Kidney (tissue), 14 donors: ENCODE data around the gene ZSCAN9. TPM values are rescaled to one million over a fixed set of nuclear protein-coding genes. Genes with fewer than 3 reads are reported as not detected.

Source experiments
- DNase-seq, 5 donors: peaks; one replicate each; pipeline ENCODE4 v3.0.0-alpha.2; 2013 to 2020
- FAIRE-seq: peaks from 2 replicates; lab custom pipeline; 2012; peaks lifted over from hg19 to GRCh38; lab: Jason Lieb, UNC
- H3K27ac ChIP-seq, 2 donors: one replicate each; pipeline ENCODE4 v1.7.0; 2013; ENCODE audit warnings: low read depth in 2 of 2, low read length in 2 of 2, inconsistent platforms in 1 of 2
- H3K27me3 ChIP-seq: one replicate; pipeline ENCODE4 v1.7.1; 2013; ENCODE audit warnings: low read length, inconsistent platforms; ENCODE audit not compliant: control insufficient read depth, insufficient read depth
- H3K36me3 ChIP-seq, 3 donors: one replicate each; pipeline versions ENCODE4 v1.7.0 to v1.7.1; 2013; ENCODE audit warnings: low read length in 3 of 3, control low read depth in 1 of 3, inconsistent platforms in 1 of 3; ENCODE audit not compliant: insufficient read depth in 3 of 3, control insufficient read depth in 2 of 3
- H3K4me1 ChIP-seq, 3 donors: one replicate each; pipeline versions ENCODE4 v1.7.0 to v1.7.1; 2013; ENCODE audit warnings: low read length in 3 of 3, inconsistent platforms in 1 of 3, low read depth in 1 of 3; ENCODE audit not compliant: control insufficient read depth in 2 of 3, insufficient read depth in 2 of 3
- H3K4me3 ChIP-seq, 3 donors: one replicate each; pipeline versions ENCODE4 v1.7.0 to v1.8.1; 2013; ENCODE audit warnings: low read length in 3 of 3, control low read depth in 1 of 3, inconsistent platforms in 1 of 3
- H3K9ac ChIP-seq, 3 donors: one replicate each; pipeline versions ENCODE4 v1.7.0 to v1.7.1; 2013; ENCODE audit warnings: low read length in 3 of 3, control low read depth in 1 of 3, inconsistent platforms in 1 of 3
- H3K9me3 ChIP-seq, 3 donors: one replicate each; pipeline versions ENCODE4 v1.7.0 to v1.7.1; 2013; ENCODE audit warnings: low read length in 3 of 3, control low read depth in 1 of 3, inconsistent platforms in 1 of 3; ENCODE audit not compliant: control insufficient read depth in 2 of 3, insufficient read depth in 1 of 3
- intact Hi-C: fragments of 100-400 bp; cut with DNase I; formaldehyde crosslinking; loops from one replicate; pipeline ENCODE4 v1.11.1; 2022
- polyA plus RNA-seq: library from polyadenylated mRNA; stranded (reverse); fragments of 350-450 nt; fragmentation: Illumina TruSeq; extraction: RNeasy Lipid Tissue Mini Kit (QIAGEN cat#74804); gene quantifications from one replicate; pipeline ENCODE4 v1.2.3, GENCODE V29; 2014; ENCODE audit warnings: low read depth, low replicate concordance; ENCODE audit not compliant: insufficient read depth
- total RNA-seq: library from RNA; stranded (reverse); fragmentation: NEBNext Ultra II Directional; extraction: Animal tissue kit (Norgen Biotek cat#: 25700); gene quantifications from one replicate; pipeline ENCODE4 v1.2.1, GENCODE V29; 2021
- TF ChIP-seq, protein P1 (sequence below): IDR thresholded peaks from 3 replicates; pipeline ENCODE4 v1.5.1; 2012; ENCODE audit warnings: mild to moderate bottlenecking, moderate library complexity, borderline replicate concordance; ENCODE audit not compliant: insufficient read depth; ENCODE audit errors: extremely low read depth
- donor health status: control.
- donor health status: control.
- donor health status: control.
- donor health status: control.
- donor health status: control.
- donor health status: DM: yes; HTN: yes; CAD: no.
- donor health status: Normal renal cell carcinoma (clear cell type).

Gene ZSCAN9
- total and polyA plus RNA-seq, 2 donors from 2014 or later = 8.1 to 15.6 TPM

GRCh38 chr6:28211840-28212509 is 13.1 kb upstream of the ZSCAN9 start:
- peaks cover 75% of the 10 kb centered on the region for H3K27me3 ChIP-seq
- no peak overlapping the region for H3K9ac ChIP-seq
- intact Hi-C loops = no loop called here
- TF ChIP-seq, protein P1, sequence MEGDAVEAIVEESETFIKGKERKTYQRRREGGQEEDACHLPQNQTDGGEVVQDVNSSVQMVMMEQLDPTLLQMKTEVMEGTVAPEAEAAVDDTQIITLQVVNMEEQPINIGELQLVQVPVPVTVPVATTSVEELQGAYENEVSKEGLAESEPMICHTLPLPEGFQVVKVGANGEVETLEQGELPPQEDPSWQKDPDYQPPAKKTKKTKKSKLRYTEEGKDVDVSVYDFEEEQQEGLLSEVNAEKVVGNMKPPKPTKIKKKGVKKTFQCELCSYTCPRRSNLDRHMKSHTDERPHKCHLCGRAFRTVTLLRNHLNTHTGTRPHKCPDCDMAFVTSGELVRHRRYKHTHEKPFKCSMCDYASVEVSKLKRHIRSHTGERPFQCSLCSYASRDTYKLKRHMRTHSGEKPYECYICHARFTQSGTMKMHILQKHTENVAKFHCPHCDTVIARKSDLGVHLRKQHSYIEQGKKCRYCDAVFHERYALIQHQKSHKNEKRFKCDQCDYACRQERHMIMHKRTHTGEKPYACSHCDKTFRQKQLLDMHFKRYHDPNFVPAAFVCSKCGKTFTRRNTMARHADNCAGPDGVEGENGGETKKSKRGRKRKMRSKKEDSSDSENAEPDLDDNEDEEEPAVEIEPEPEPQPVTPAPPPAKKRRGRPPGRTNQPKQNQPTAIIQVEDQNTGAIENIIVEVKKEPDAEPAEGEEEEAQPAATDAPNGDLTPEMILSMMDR = no peak
- H3K36me3 ChIP-seq = no peaks in the 10 kb centered on the region
- H3K27ac ChIP-seq = no peak overlapping the region
- peak overlapping the region in 2 of 3 donors; percentile 11 to 46 for H3K4me3 ChIP-seq
- DNase-seq = peak in 2 of 5 donors; percentile 17 to 38
- no peak for FAIRE-seq
- H3K9me3 ChIP-seq = no peaks in the 10 kb centered on the region
- no peaks in the 10 kb centered on the region for H3K4me1 ChIP-seq

DNA sequence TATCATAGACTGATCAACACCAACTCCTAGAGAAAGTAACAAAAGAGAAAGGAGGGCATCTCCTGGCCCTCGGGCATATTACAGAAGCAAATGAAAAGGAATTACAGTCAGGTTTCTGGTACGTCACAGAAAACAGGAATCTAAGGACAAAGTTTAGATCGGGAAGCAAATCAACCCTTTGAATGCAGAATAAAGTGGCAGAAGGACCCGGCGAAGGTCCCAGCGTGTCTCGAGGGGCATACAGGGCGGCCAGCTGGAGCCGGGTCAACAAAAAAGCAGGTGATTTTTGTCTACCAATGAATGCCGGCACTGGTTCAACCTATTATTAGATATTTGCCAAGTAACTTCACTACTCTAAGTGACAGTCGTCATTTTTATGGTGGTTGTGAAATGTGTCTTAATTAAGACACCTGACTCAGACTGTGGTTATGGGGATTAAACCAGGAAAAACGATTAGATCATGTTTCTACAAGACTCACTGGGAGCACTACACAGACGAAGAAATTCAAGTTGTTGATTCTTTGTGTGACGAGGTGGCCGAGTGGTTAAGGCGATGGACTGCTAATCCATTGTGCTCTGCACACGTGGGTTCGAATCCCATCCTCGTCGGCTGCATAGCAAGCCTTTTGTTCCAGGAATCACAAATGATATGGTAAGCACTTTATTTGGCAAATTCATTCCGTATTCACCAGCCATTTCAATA is 12.4 kb upstream of the ZSCAN9 start:
- H3K27ac ChIP-seq = no peak overlapping the region
- H3K9me3 ChIP-seq = no peaks in the 10 kb centered on the region
- no peaks in the 10 kb centered on the region for H3K36me3 ChIP-seq
- TF ChIP-seq, protein P1 = no peak
- intact Hi-C loops = no loop called here
- no peak for FAIRE-seq
- no peak overlapping the region for H3K9ac ChIP-seq
- H3K4me3 ChIP-seq = peak overlapping the region in 2 of 3 donors; percentile 11 to 46
- H3K27me3 ChIP-seq = peaks cover 68% of the 10 kb centered on the region
- DNase-seq = peak in 4 of 5 donors; percentile 43 to 62 (median 54)
- no peaks in the 10 kb centered on the region for H3K4me1 ChIP-seq

GRCh38 chr6:28213213-28213523 is 11.9 kb upstream of the ZSCAN9 start:
- peaks cover 0 to under 1% (median 0%) of the 10 kb centered on the region in 3 donors for H3K4me1 ChIP-seq
- no peaks in the 10 kb centered on the region for H3K36me3 ChIP-seq
- no peak overlapping the region for H3K9ac ChIP-seq
- no peak overlapping the region for H3K4me3 ChIP-seq
- peaks cover 63% of the 10 kb centered on the region for H3K27me3 ChIP-seq
- H3K9me3 ChIP-seq = no peaks in the 10 kb centered on the region
- H3K27ac ChIP-seq = no peak overlapping the region
- no peak for DNase-seq
- TF ChIP-seq, protein P1 = no peak
- FAIRE-seq = no peak
- intact Hi-C loops = no loop called here
